Uterus (tissue), 2 donors: ENCODE measurements around the gene SCAP.

ENCODE experiments used
- POLR2A ChIP-seq, 2 donors: fragments of 450-650 bp; IDR thresholded peaks; one replicate each; pipeline ENCODE4 v1.6.1; 2016; ENCODE audit warnings: antibody characterized with exemption in 2 of 2, mild to moderate bottlenecking in 1 of 2, moderate library complexity in 1 of 2
- TF ChIP-seq, protein P1 (sequence below), 4 experiments: fragments of 200-600 bp in 2 of 4; fragments of 450-650 bp in 2 of 4; sonication (generic) in 2 of 4; IDR thresholded peaks; one replicate each; pipeline ENCODE4 v1.5.1; 2016 to 2019; ENCODE audit warnings: antibody characterized with exemption in 4 of 4, mild to moderate bottlenecking in 2 of 4, moderate library complexity in 1 of 4

DNA sequence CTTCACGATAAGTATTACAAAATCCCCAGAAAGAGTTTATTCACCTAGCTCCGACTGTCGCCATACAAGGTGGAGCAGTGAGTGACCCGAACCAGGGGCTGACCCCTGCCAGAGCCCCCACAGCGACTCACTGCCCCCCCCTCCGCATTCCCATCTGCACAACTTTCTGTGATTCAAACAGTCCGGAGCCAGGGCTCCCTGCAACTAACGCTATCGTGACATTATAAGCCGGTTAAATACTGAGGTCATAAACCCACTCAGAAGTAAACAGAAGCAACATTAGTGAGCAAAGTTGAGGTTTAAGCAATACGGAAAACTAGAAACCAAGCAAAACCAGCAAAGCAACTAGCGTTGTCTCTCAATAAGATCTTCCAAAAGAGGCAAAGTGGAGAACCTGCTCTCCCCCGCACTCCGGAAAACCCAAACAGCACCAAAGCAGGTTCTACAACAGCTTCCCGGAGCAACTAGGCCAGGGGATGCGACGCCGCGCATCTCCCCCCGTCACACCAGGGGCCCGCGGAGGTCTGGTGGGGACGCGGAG is 642 bp downstream of the SCAP start:
- TF ChIP-seq POLR2A (IDR thresholded peaks at IDR 0.05) = no peak
- TF ChIP-seq, protein P1, sequence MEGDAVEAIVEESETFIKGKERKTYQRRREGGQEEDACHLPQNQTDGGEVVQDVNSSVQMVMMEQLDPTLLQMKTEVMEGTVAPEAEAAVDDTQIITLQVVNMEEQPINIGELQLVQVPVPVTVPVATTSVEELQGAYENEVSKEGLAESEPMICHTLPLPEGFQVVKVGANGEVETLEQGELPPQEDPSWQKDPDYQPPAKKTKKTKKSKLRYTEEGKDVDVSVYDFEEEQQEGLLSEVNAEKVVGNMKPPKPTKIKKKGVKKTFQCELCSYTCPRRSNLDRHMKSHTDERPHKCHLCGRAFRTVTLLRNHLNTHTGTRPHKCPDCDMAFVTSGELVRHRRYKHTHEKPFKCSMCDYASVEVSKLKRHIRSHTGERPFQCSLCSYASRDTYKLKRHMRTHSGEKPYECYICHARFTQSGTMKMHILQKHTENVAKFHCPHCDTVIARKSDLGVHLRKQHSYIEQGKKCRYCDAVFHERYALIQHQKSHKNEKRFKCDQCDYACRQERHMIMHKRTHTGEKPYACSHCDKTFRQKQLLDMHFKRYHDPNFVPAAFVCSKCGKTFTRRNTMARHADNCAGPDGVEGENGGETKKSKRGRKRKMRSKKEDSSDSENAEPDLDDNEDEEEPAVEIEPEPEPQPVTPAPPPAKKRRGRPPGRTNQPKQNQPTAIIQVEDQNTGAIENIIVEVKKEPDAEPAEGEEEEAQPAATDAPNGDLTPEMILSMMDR (IDR thresholded peaks at IDR 0.05) = no peak
